Muscle of leg (tissue), 11 donors: ENCODE results near the gene TENM4. TPM values are rescaled to one million over a fixed set of nuclear protein-coding genes. Genes with fewer than 3 reads are reported as not detected.

Source experiments
- DNase-seq: peaks from one replicate; pipeline ENCODE4 v3.0.0; 2013
- H3K27ac ChIP-seq: one replicate; pipeline ENCODE4 v1.5.1; 2013; ENCODE audit warnings: mild to moderate bottlenecking, low read length, control low read depth
- H3K27me3 ChIP-seq: one replicate; pipeline ENCODE4 v1.6.1; 2013; ENCODE audit warnings: low read length; ENCODE audit not compliant: control insufficient read depth, insufficient read depth
- H3K36me3 ChIP-seq: one replicate; pipeline ENCODE4 v1.6.1; 2013; ENCODE audit warnings: low read length; ENCODE audit not compliant: control insufficient read depth, insufficient read depth
- H3K4me1 ChIP-seq: one replicate; pipeline ENCODE4 v1.6.1; 2013; ENCODE audit warnings: low read length; ENCODE audit not compliant: control insufficient read depth, insufficient read depth
- H3K4me3 ChIP-seq: one replicate; pipeline ENCODE4 v1.5.1; 2013; ENCODE audit warnings: low read length, control low read depth
- H3K9me3 ChIP-seq: replicated peaks from 2 replicates; pipeline ENCODE4 v1.6.1; 2013; ENCODE audit warnings: low read depth, low read length; ENCODE audit not compliant: control insufficient read depth
- WGBS: methylation state at CpG from one replicate; pipeline ENCODE4 v1.1.5; 2013; ENCODE audit warnings: missing lambda C conversion rate; ENCODE audit not compliant: insufficient coverage; 5-methylcytosine and 5-hydroxymethylcytosine counted together
- polyA plus RNA-seq, 8 donors: library from polyadenylated mRNA; unstranded; fragments of 120-200 nt; gene quantifications; one replicate each; pipeline versions ENCODE4 v1.2.1 to v1.2.3, GENCODE V29; 2013; ENCODE audit warnings: inconsistent platforms in 1 of 8, low replicate concordance in 1 of 8; ENCODE audit not compliant: insufficient read length in 8 of 8, insufficient read depth in 1 of 8
- total RNA-seq: library from RNA; stranded (reverse); fragments of 120-200 nt; gene quantifications from one replicate; pipeline ENCODE4 v1.2.4, GENCODE V29; 2013

Gene TENM4
- total and polyA plus RNA-seq, 9 donors, result 4.6 to 13.8 (median 10.3) TPM

DNA sequence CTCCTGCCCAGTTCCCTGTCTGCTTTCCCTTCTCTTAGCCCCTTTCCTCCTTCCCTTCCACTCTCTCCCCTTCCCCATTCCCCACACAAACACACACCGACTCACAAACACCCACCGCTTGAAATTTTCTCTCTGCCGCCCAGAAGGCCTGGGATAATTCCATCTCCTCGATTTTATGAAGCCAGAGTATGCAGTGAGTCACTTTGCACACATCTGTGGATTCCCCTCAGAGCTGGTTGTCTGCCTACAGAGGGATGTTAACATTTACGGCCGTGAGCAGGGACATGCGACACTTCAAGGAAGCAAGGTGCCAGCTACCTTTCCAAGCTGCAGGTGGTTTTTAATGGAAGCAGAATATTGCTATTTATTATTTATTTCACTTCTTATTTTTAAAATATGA lies 332.0 kb downstream of the TENM4 start:
- H3K36me3 ChIP-seq, result peaks cover 3% of the 10 kb centered on the region
- DNase-seq, result no peak
- no peaks in the 10 kb centered on the region for H3K9me3 ChIP-seq
- peaks cover 31% of the 10 kb centered on the region for H3K4me1 ChIP-seq
- H3K27me3 ChIP-seq, result no peaks in the 10 kb centered on the region
- no peak overlapping the region for H3K4me3 ChIP-seq
- H3K27ac ChIP-seq, result no peak overlapping the region
- 49% methylated on average over 4 of the region's 7 CpGs for WGBS

- no peak for DNase-seq
- H3K9me3 ChIP-seq, result no peaks in the 10 kb centered on the region
- H3K4me3 ChIP-seq, result no peak overlapping the region
- H3K27ac ChIP-seq, result no peak overlapping the region
- peaks cover 3% of the 10 kb centered on the region for H3K36me3 ChIP-seq
- 51% methylated on average over 4 of the region's 4 CpGs for WGBS
- peaks cover 46% of the 10 kb centered on the region for H3K4me1 ChIP-seq
- H3K27me3 ChIP-seq, result peaks cover 2% of the 10 kb centered on the region
Measured at GRCh38 chr11:79102840-79103239, 338.0 kb downstream of the TENM4 start.

DNA sequence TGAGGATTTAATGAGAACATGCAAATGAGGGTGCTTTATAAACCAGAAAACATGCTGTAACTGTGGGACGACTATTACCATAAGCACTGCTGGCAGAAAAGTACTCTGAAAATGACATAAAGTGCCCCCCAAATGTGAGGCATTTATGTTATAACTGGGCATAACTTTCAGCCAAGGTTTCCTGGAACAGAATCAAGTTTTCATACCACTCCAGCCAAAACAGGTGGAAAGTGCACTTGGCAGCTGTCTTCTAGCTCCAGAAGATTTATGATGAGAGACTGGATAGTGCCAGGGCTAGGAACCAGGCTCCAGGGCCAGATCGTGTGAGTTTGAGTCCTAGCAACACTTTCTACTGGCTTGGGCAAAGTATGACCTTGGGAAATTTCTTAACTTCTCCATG lies 339.2 kb downstream of the TENM4 start:
- Histone ChIP-seq H3K27me3 (peaks cover 2% of the 10 kb centered on the region), H3K9me3 (no peaks in the 10 kb centered on the region)
- DNase-seq, result peak; percentile 72

GRCh38 chr11:79100093-79100910 lies 340.5 kb downstream of the TENM4 start:
- H3K9me3 ChIP-seq, result no peaks in the 10 kb centered on the region
- H3K27me3 ChIP-seq, result peaks cover 2% of the 10 kb centered on the region
- H3K4me3 ChIP-seq, result no peak overlapping the region
- no peak overlapping the region for H3K27ac ChIP-seq
- DNase-seq, result no peak
- peaks cover 67% of the 10 kb centered on the region for H3K4me1 ChIP-seq
- H3K36me3 ChIP-seq, result no peaks in the 10 kb centered on the region
- WGBS, result 100% methylated on average over 1 of the region's 9 CpGs

More for the DNA sequence above, 339.2 kb downstream of the TENM4 start:
- H3K36me3 ChIP-seq, result peaks cover 3% of the 10 kb centered on the region
- 88% methylated on average over 1 of the region's 2 CpGs for WGBS
- H3K4me3 ChIP-seq, result no peak overlapping the region
- H3K27ac ChIP-seq, result no peak overlapping the region
- peaks cover 53% of the 10 kb centered on the region for H3K4me1 ChIP-seq

DNA sequence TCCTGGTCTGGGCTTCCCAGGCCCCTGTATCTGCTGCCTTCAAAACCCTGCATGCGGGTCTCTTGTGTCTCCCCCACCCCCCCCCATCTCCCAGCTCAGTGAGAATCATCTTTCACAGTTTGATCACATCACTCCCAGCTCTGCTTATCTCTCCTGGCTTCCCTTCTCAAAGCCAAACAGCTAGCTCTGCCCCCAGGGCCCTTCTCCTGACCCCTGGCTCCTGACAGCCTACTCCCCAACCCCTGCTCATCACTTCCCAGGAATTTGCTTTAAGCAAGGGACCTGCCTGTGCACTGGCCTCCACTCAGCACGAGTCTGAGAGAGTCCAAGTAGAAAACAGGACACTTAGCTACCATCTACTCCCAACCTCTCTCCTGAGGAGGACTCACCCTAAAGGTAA lies 342.7 kb downstream of the TENM4 start:
- Histone ChIP-seq H3K36me3 (no peaks in the 10 kb centered on the region), H3K27me3 (peaks cover 2% of the 10 kb centered on the region), H3K9me3 (peaks cover 3% of the 10 kb centered on the region), H3K4me3 (no peak overlapping the region), H3K4me1 (peaks cover 75% of the 10 kb centered on the region), H3K27ac (peak overlapping the region; percentile 11)
- no peak for DNase-seq
- WGBS, result 40% methylated on average over 2 of the region's 2 CpGs

DNA sequence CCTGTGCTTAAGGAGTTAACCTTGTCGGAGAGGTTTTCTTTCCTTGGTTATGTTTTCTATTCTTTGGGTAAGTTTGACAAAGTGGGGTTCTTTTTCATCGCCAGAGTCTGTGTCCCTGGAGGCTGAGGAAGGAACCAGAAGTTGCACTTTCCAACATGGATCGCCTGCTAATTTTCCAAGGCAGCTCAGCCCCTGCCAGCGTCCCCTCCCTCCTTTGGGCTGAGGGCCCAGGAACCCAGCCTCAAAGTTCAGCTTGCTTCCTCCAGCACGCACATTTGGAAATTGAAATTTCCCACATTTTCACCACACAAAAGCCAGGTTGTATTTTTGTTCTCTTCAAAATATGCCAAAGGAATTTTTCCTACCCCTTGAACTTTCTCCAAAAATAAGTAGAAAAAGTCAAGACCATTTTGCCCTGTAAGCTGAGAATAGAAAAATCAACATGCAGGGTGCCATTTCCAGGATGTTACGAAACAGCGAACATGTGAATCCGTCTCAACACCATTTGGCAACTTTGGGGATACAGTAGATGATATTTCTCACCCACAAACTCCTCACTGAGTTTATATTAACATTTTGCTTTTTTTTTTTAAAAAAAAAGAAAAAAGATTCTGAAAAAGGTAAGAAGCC lies 343.5 kb downstream of the TENM4 start:
- peak; percentile 84 for DNase-seq

DNA sequence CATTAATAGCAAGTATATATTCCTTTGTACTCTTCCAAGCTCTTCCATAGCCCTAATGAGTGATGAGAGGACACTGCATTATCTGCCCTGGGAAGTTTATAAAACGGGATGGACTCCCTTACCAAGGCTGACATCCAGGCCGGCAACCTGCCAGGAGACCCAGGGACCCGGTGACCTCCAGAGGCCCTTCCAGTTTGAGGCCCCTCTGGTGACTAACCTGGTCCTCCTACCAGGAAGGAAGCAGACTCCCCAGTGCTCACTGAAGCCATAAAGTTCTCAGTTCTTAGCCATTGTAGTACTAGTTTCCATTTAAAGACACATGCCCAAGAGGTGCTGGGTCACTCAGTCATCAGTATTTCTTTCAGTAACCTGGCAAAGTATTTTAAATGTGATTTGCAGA lies 345.4 kb downstream of the TENM4 start:
- Histone ChIP-seq H3K27ac (no peak overlapping the region), H3K27me3 (peaks cover 2% of the 10 kb centered on the region), H3K9me3 (peaks cover 4% of the 10 kb centered on the region), H3K36me3 (no peaks in the 10 kb centered on the region), H3K4me3 (no peak overlapping the region), H3K4me1 (peaks cover 58% of the 10 kb centered on the region)
- WGBS, result 46% methylated on average over 2 of the region's 3 CpGs
- DNase-seq, result no peak

More for the DNA sequence above, 343.5 kb downstream of the TENM4 start:
- Histone ChIP-seq H3K4me1 (peaks cover 68% of the 10 kb centered on the region), H3K27ac (peak overlapping the region; percentile 76), H3K4me3 (no peak overlapping the region), H3K36me3 (no peaks in the 10 kb centered on the region), H3K9me3 (peaks cover 4% of the 10 kb centered on the region), H3K27me3 (peaks cover 2% of the 10 kb centered on the region)
- WGBS, result 15% methylated on average over 3 of the region's 8 CpGs

GRCh38 chr11:79094616-79095015 lies 346.2 kb downstream of the TENM4 start:
- Histone ChIP-seq H3K27me3 (peaks cover 2% of the 10 kb centered on the region), H3K4me1 (peaks cover 53% of the 10 kb centered on the region), H3K4me3 (no peak overlapping the region), H3K9me3 (peaks cover 4% of the 10 kb centered on the region), H3K27ac (no peak overlapping the region), H3K36me3 (no peaks in the 10 kb centered on the region)
- DNase-seq, result no peak
- WGBS, result no CpG with 5 or more reads among the region's 3 CpGs

GRCh38 chr11:79092791-79093353 lies 348.0 kb downstream of the TENM4 start:
- peak; percentile 79 for DNase-seq
- H3K27me3 ChIP-seq, result no peaks in the 10 kb centered on the region
- peaks cover 4% of the 10 kb centered on the region for H3K9me3 ChIP-seq
- peaks cover 57% of the 10 kb centered on the region for H3K4me1 ChIP-seq
- no peaks in the 10 kb centered on the region for H3K36me3 ChIP-seq
- no peak overlapping the region for H3K27ac ChIP-seq
- no CpG with 5 or more reads among the region's 1 CpG for WGBS
- no peak overlapping the region for H3K4me3 ChIP-seq

DNA sequence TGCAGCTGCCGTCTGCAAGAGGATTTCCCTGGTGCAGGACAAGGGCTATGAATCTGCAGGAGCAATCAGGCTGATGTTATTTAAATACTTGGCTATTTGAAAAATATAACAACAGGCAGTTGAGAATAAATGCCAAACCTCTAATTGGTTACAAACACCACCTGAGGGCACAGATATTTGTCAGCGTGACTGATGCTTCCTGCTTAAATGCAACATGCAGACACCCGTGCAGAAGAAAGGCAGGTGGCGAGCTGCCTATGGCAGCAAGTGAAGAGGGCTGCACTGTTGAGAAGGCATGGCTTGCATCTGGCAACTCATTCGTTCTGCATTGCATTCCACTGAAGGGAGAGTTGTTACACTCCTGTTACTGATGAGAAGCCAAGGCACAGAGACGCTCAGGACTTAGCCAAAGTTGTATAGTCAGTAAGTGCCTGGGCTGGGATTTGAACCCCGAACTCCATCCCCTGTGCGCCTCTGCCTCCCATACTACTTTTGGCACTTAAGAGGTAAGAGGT lies 350.6 kb downstream of the TENM4 start:
- peak; percentile 52 for DNase-seq
- peaks cover 4% of the 10 kb centered on the region for H3K9me3 ChIP-seq
- H3K27ac ChIP-seq, result no peak overlapping the region
- no peaks in the 10 kb centered on the region for H3K36me3 ChIP-seq
- no peaks in the 10 kb centered on the region for H3K27me3 ChIP-seq
- peaks cover 54% of the 10 kb centered on the region for H3K4me1 ChIP-seq
- WGBS, result 54% methylated on average over 4 of the region's 8 CpGs
- no peak overlapping the region for H3K4me3 ChIP-seq
